ENCODE measurements around the gene WDR73. TPM values are rescaled to one million over a fixed set of nuclear protein-coding genes. Genes with fewer than 3 reads are reported as not detected.

Gene WDR73
- total RNA-seq, 1 experiment from 2014 or later: 20.8 TPM

DNA sequence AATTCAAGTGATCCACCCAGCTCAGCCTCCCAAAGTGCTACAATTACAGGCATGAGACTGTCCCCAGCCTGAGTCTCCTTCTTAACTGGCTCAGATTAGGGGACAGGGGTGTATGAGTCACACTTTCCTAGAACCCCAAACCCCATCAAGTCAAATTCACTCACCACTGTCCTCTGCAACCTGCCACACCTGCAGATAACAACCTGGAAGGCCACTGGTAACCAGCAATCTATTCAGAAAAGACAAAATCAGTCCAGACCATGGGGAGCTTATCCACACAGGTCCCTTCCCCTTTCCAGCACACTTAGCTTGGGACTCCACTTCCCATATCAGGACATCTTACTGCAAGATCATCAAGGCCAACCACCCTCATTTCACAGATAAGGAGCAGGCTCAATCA, 6.4 kb downstream of the WDR73 start:
- H3K4me1 ChIP-seq (ENCODE audit: insufficient read depth, low read length): peaks cover 7% of the 10 kb centered on the region; the same call in 1 of the 2 replicates
- no peak overlapping the region for H3K4me3 ChIP-seq (ENCODE audit: low read length)
- H3K36me3 ChIP-seq (ENCODE audit: low read depth, low read length): peaks cover 58% of the 10 kb centered on the region
- H3K27me3 ChIP-seq (ENCODE audit: low read length): no peaks in the 10 kb centered on the region
- no TSS peak for BruUV-seq (replicated peaks)
- DNase-seq: no peak
- ChIA-PET POLR2A (ENCODE audit: unreplicated experiment) (no interaction called here), CTCF (no interaction called here)
- H3K79me2 ChIP-seq (ENCODE audit: low read length): peaks cover 21% of the 10 kb centered on the region
- no peak overlapping the region for H3K4me2 ChIP-seq (ENCODE audit: low read length)
- H3K9ac ChIP-seq (ENCODE audit: low read length): no peak overlapping the region
- H3K27ac ChIP-seq (ENCODE audit: low read length): no peak overlapping the region
- no peak for TF ChIP-seq EZH2 (IDR thresholded peaks at IDR 0.05; ENCODE audit: low read length, unreplicated experiment)
- no peak for TF ChIP-seq EZH2phosphoT487 (IDR thresholded peaks at IDR 0.05; ENCODE audit: borderline replicate concordance, low read length)
- TF ChIP-seq, protein P1, sequence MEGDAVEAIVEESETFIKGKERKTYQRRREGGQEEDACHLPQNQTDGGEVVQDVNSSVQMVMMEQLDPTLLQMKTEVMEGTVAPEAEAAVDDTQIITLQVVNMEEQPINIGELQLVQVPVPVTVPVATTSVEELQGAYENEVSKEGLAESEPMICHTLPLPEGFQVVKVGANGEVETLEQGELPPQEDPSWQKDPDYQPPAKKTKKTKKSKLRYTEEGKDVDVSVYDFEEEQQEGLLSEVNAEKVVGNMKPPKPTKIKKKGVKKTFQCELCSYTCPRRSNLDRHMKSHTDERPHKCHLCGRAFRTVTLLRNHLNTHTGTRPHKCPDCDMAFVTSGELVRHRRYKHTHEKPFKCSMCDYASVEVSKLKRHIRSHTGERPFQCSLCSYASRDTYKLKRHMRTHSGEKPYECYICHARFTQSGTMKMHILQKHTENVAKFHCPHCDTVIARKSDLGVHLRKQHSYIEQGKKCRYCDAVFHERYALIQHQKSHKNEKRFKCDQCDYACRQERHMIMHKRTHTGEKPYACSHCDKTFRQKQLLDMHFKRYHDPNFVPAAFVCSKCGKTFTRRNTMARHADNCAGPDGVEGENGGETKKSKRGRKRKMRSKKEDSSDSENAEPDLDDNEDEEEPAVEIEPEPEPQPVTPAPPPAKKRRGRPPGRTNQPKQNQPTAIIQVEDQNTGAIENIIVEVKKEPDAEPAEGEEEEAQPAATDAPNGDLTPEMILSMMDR (conservative IDR thresholded peaks at IDR 0.05; ENCODE audit: low read depth, low read length): no peak
- no peak for ATAC-seq
- H3K9me2 ChIP-seq (replicated peaks; ENCODE audit: low read length): no peaks in the 10 kb centered on the region
- no peaks in the 10 kb centered on the region for H4K20me1 ChIP-seq (ENCODE audit: low read length)
- no peaks in the 10 kb centered on the region for H3F3A ChIP-seq (ENCODE audit: low read length, unreplicated experiment)
- intact Hi-C loops (cut with micrococcal nuclease): no loop called here
- H3K9me3 ChIP-seq (ENCODE audit: low read length): no peaks in the 10 kb centered on the region
- no peak overlapping the region for H2AFZ ChIP-seq (ENCODE audit: low read length)

DNA sequence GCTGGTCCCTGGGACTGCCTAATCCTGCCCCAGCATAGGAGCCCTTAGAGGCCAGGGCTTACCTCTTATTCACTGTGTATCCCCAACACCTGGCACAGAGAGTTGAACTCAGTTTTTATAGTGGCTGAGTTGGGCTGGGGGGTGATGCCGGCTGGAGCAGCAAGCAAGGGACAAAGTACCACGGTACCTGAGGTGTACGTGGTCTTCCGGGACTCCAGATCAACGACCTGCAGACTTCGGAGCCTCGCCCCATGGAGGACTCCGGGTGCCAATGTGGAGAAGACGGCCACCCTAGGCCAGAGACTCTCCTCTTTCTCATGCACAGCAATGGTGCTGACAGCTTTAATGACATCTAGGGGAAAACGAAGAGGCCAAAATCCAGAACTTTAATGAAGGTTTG, 8.1 kb downstream of the WDR73 start:
- DNase-seq: no peak
- Histone ChIP-seq H3K79me2 (ENCODE audit: low read length) (peaks cover 5% of the 10 kb centered on the region; the same call in 1 of the 2 replicates), H3K4me1 (ENCODE audit: insufficient read depth, low read length) (no peaks in the 10 kb centered on the region), H3F3A (ENCODE audit: low read length, unreplicated experiment) (no peaks in the 10 kb centered on the region), H3K4me2 (ENCODE audit: low read length) (no peak overlapping the region), H3K36me3 (ENCODE audit: low read depth, low read length) (peaks cover 50% of the 10 kb centered on the region), H3K27ac (ENCODE audit: low read length) (no peak overlapping the region), H3K9me3 (ENCODE audit: low read length) (no peaks in the 10 kb centered on the region), H3K4me3 (ENCODE audit: low read length) (no peak overlapping the region), H3K27me3 (ENCODE audit: low read length) (no peaks in the 10 kb centered on the region), H3K9ac (ENCODE audit: low read length) (no peak overlapping the region), H3K9me2 (replicated peaks; ENCODE audit: low read length) (no peaks in the 10 kb centered on the region), H2AFZ (ENCODE audit: low read length) (no peak overlapping the region), H4K20me1 (ENCODE audit: low read length) (no peaks in the 10 kb centered on the region)
- intact Hi-C loops (cut with micrococcal nuclease): no loop called here
- ChIA-PET POLR2A (ENCODE audit: unreplicated experiment) (no interaction called here), CTCF (no interaction called here)
- no peak for TF ChIP-seq EZH2 (IDR thresholded peaks at IDR 0.05; ENCODE audit: low read length, unreplicated experiment)
- TF ChIP-seq EZH2phosphoT487 (IDR thresholded peaks at IDR 0.05; ENCODE audit: borderline replicate concordance, low read length): no peak
- TF ChIP-seq, protein P1 (conservative IDR thresholded peaks at IDR 0.05; ENCODE audit: low read depth, low read length): no peak
- ATAC-seq: no peak
- BruUV-seq (replicated peaks): no TSS peak

DNA sequence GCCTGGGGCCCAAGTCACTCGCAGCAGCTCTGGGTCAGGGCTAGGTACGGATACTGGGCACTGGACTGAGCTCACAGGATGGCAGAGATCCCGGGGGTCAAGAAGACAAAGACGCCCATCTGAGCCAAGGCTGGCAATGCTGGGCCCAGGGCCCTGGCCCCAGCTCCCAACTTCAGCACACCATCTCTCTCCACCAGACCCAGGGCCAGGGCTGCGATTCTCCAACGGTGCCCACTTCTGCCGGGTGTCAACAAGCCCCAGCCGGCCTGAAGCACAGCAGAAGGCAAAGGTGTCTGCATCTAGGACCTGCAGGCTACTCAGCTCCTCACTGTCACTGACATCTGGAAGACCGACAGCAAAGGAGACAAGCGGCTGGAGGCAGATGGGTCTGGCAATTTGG, 8.6 kb downstream of the WDR73 start:
- POLR2A ChIA-PET (ENCODE audit: unreplicated experiment): no interaction called here
- Histone ChIP-seq H3K27me3 (ENCODE audit: low read length) (no peaks in the 10 kb centered on the region), H4K20me1 (ENCODE audit: low read length) (no peaks in the 10 kb centered on the region), H3K9me3 (ENCODE audit: low read length) (no peaks in the 10 kb centered on the region), H3K4me1 (ENCODE audit: insufficient read depth, low read length) (no peaks in the 10 kb centered on the region), H3K9me2 (replicated peaks; ENCODE audit: low read length) (no peaks in the 10 kb centered on the region), H2AFZ (ENCODE audit: low read length) (no peak overlapping the region), H3K79me2 (ENCODE audit: low read length) (peaks cover 5% of the 10 kb centered on the region; the same call in 1 of the 2 replicates), H3K9ac (ENCODE audit: low read length) (no peak overlapping the region), H3K4me2 (ENCODE audit: low read length) (no peak overlapping the region), H3F3A (ENCODE audit: low read length, unreplicated experiment) (no peaks in the 10 kb centered on the region), H3K27ac (ENCODE audit: low read length) (no peak overlapping the region), H3K36me3 (ENCODE audit: low read depth, low read length) (peaks cover 50% of the 10 kb centered on the region), H3K4me3 (ENCODE audit: low read length) (no peak overlapping the region)
- ATAC-seq (no peak), DNase-seq (no peak)
- no TSS peak for BruUV-seq (replicated peaks)
- TF ChIP-seq EZH2phosphoT487 (IDR thresholded peaks at IDR 0.05; ENCODE audit: borderline replicate concordance, low read length) (no peak), EZH2 (IDR thresholded peaks at IDR 0.05; ENCODE audit: low read length, unreplicated experiment) (no peak)
- TF ChIP-seq, protein P1 (conservative IDR thresholded peaks at IDR 0.05; ENCODE audit: low read depth, low read length): no peak
- CTCF ChIA-PET: no interaction called here
- intact Hi-C loops (cut with micrococcal nuclease): no loop called here

Data from PC-3 (cell line).